ENCODE results near the gene CCDC149. TPM values are rescaled to one million over a fixed set of nuclear protein-coding genes. Genes with fewer than 3 reads are reported as not detected.
A peak's percentile ranks its signal among the peaks of the same experiment; 100 is the strongest.

CCDC149 gene
- total RNA-seq, 1 experiment from 2014 or later = 3.6 TPM

- BruUV-seq (replicated peaks) = no TSS peak
- CTCF ChIA-PET = no interaction called here
Observed at GRCh38 chr4:24794051-24794450, 118.8 kb downstream of the CCDC149 start.

GRCh38 chr4:24793219-24794005, 119.4 kb downstream of the CCDC149 start:
- ChIA-PET CTCF (no interaction called here), POLR2A (interaction anchor here (0.7 kb wide), 1 partner anchor 9 kb away, joined by 4 read pairs; no protein-coding TSS in a partner anchor)
- ATAC-seq = no peak
- intact Hi-C loops (cut with micrococcal nuclease; ENCODE audit: unreplicated experiment) = no loop called here
- H3K27ac ChIP-seq (ENCODE audit: low read length) = no peak overlapping the region
- H3K27me3 ChIP-seq (ENCODE audit: control insufficient read depth, insufficient read depth, low read length) = no peaks in the 10 kb centered on the region
- H3K9me3 ChIP-seq (ENCODE audit: control insufficient read depth, insufficient read depth, low read depth, low read length) = no peaks in the 10 kb centered on the region
- no peaks in the 10 kb centered on the region for H3K4me1 ChIP-seq (ENCODE audit: control insufficient read depth, insufficient read depth, low read length)
- DNase-seq (ENCODE audit: low read depth, low spot score) = no peak
- no peak overlapping the region for H3K4me3 ChIP-seq (ENCODE audit: low read depth in 2 of 2, low read length in 2 of 2)
- no TSS peak for BruUV-seq (replicated peaks)
- in situ Hi-C loops (cut with HindIII; ENCODE audit: low pct_unique_long_range_greater_than_20kb, low sequenced_read_pairs) = no loop called here
- TF ChIP-seq TCF7L2 (IDR thresholded peaks at IDR 0.05; ENCODE audit: low read depth, low read length) = no peak
- peak; percentile 38 for TF ChIP-seq CTCF (IDR thresholded peaks at IDR 0.05)
- H3K36me3 ChIP-seq (ENCODE audit: control insufficient read depth, insufficient read depth, low read length) = no peaks in the 10 kb centered on the region

More at GRCh38 chr4:24794051-24794450, 118.8 kb downstream of the CCDC149 start:
- Histone ChIP-seq H3K9me3 (ENCODE audit: control insufficient read depth, insufficient read depth, low read depth, low read length) (no peaks in the 10 kb centered on the region), H3K27me3 (ENCODE audit: control insufficient read depth, insufficient read depth, low read length) (no peaks in the 10 kb centered on the region), H3K4me3 (ENCODE audit: low read depth in 2 of 2, low read length in 2 of 2) (no peak overlapping the region), H3K4me1 (ENCODE audit: control insufficient read depth, insufficient read depth, low read length) (no peaks in the 10 kb centered on the region), H3K36me3 (ENCODE audit: control insufficient read depth, insufficient read depth, low read length) (no peaks in the 10 kb centered on the region), H3K27ac (ENCODE audit: low read length) (no peak overlapping the region)
- no peak for TF ChIP-seq POLR2AphosphoS5 (IDR thresholded peaks at IDR 0.05; ENCODE audit: low read depth, low read length)
- TF ChIP-seq REST (IDR thresholded peaks at IDR 0.05; ENCODE audit: insufficient read depth in 1 of 2, low read depth in 2 of 2, low read length in 1 of 2) = no peak
- TF ChIP-seq TCF7L2 (IDR thresholded peaks at IDR 0.05; ENCODE audit: low read depth, low read length) = no peak
- TF ChIP-seq SIN3A (IDR thresholded peaks at IDR 0.05; ENCODE audit: borderline replicate concordance, insufficient read depth, low read depth, low read length) = no peak
- no peak for TF ChIP-seq CTCF (IDR thresholded peaks at IDR 0.05)
- DNase-seq (ENCODE audit: low read depth, low spot score) (no peak), ATAC-seq (no peak)
- POLR2A ChIA-PET = no interaction called here
- intact Hi-C loops (cut with micrococcal nuclease; ENCODE audit: unreplicated experiment) = no loop called here
- in situ Hi-C loops (cut with HindIII; ENCODE audit: low pct_unique_long_range_greater_than_20kb, low sequenced_read_pairs) = no loop called here

All from Panc1 (cell line).